ENCODE results near the gene FNBP1.

The FNBP1 gene

GRCh38 chr9:129869585-129870501 lies 173.1 kb downstream of the FNBP1 start:
- Histone ChIP-seq H3K4me3 (no peak overlapping the region), H3K27ac (no peak overlapping the region)
- no peak for DNase-seq (ENCODE audit: low spot score)
- TF ChIP-seq, protein P1, sequence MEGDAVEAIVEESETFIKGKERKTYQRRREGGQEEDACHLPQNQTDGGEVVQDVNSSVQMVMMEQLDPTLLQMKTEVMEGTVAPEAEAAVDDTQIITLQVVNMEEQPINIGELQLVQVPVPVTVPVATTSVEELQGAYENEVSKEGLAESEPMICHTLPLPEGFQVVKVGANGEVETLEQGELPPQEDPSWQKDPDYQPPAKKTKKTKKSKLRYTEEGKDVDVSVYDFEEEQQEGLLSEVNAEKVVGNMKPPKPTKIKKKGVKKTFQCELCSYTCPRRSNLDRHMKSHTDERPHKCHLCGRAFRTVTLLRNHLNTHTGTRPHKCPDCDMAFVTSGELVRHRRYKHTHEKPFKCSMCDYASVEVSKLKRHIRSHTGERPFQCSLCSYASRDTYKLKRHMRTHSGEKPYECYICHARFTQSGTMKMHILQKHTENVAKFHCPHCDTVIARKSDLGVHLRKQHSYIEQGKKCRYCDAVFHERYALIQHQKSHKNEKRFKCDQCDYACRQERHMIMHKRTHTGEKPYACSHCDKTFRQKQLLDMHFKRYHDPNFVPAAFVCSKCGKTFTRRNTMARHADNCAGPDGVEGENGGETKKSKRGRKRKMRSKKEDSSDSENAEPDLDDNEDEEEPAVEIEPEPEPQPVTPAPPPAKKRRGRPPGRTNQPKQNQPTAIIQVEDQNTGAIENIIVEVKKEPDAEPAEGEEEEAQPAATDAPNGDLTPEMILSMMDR (IDR thresholded peaks at IDR 0.05) = no peak

GRCh38 chr9:129868872-129869486 lies 174.0 kb downstream of the FNBP1 start:
- TF ChIP-seq, protein P1 (IDR thresholded peaks at IDR 0.05) = no peak
- no peak overlapping the region for H3K27ac ChIP-seq
- no peak for DNase-seq (ENCODE audit: low spot score)
- no peak overlapping the region for H3K4me3 ChIP-seq

DNA sequence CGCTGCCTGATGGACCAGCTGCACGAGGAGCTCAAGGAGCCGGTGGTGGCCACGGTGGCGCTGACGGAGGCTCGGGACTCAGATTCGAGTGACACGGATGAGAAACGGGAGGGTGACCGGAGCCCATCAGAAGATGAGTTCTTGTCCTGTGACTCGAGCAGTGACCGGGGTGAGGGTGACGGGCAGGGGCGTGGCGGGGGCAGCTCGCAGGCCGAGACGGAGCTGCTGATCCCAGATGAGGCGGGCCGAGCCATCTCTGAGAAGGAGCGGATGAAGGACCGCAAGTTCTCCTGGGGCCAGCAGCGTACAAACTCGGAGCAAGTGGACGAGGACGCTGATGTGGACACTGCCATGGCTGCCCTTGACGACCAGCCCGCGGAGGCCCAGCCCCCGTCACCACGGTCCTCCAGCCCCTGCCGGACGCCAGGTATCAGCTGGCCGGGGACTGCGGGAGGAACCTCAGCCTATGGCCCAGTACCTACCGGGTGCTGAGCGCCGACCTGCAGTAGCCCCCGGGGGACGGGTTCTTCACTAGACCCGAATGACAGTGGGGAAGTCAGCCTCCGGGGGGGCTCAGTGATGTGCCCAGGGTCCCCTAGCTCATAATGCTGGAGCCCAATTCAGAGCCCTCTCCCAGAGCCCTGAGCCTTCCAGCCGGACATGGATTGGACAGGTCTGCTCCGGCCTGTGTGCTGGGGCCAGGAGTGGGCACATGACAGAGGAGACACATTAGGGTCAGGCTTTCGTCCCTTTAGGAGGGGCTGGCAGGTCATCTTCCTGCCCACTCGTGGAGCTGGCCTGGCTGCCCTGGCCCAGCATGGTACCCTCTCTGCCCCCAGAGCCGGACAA lies 174.7 kb downstream of the FNBP1 start:
- Histone ChIP-seq H3K27ac (no peak overlapping the region), H3K4me3 (no peak overlapping the region)
- TF ChIP-seq, protein P1 (IDR thresholded peaks at IDR 0.05) = no peak
- DNase-seq (ENCODE audit: low spot score) = no peak

DNA sequence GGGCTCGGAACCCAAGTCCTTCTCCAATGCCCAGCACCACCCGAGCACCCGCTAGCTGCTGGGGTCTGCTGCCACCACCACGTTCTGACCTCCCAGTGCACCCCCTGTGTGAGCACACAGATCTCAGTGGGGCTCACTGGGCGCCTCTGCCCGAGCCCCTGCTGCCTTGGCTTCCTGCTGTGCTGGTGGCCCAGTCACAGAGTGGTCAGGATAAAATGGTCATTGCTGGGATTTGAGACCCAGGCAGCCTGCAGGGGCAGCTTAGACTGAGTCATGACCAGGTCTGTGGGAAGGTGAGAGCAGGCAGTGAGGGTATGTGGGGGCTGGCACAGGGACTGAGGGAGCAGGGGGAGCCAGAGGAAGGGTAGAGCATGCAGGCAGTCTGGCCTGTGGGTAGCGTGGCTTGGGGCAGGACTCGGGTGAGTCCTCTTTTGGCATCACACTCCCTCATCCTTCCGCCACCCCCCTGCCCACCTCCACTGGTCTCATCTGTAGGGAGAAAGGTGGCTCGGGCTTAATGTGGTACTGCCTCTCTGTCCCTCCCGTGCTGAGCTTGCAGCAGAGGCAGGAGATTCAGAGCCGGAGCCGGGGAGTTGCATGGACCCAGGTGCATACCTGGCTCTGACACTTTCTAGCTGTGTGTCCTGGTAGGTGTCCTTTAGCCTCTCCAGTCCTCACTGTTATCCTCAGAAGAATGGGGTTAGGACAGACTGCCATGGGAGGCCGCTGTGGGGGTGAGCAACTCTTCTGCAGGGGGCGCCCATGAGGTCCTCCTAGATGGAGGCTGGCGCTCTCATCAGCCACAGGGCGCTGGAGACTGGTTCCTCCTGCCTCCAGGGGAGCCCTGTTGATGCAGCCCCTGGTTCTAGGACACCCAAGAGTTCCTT lies 175.6 kb downstream of the FNBP1 start:
- TF ChIP-seq, protein P1 (IDR thresholded peaks at IDR 0.05) = no peak
- DNase-seq (ENCODE audit: low spot score) = no peak
- Histone ChIP-seq H3K4me3 (no peak overlapping the region), H3K27ac (no peak overlapping the region)

GRCh38 chr9:129866394-129867135 lies 176.4 kb downstream of the FNBP1 start:
- no peak overlapping the region for H3K4me3 ChIP-seq
- TF ChIP-seq, protein P1 (IDR thresholded peaks at IDR 0.05) = no peak
- DNase-seq (ENCODE audit: low spot score) = no peak
- no peak overlapping the region for H3K27ac ChIP-seq

Measured in coronary artery (tissue), 2 donors.